HepG2 (cell line): ENCODE results near the gene THSD4. TPM values are rescaled to one million over a fixed set of nuclear protein-coding genes. Genes with fewer than 3 reads are reported as not detected.

Source experiments
- ATAC-seq: fragments of 200-7000 bp; cut with Tn5 transposase; 3 replicates; pipeline ENCODE4 v1.9.1; 2020; ENCODE audit warnings: mild to moderate bottlenecking, moderate library complexity
- BruUV-seq: library from RNA; stranded (reverse); fragments of 400-500 nt; replicated peaks from 2 replicates; lab custom pipeline; 2021; lab: Mats Ljungman, UMichigan
- CTCF ChIA-PET: fragments of 300-600 bp; formaldehyde crosslinking; extraction: SDS; loops from one replicate; lab custom pipeline; 2021; ENCODE audit warnings: low total read pairs, inconsistent platforms, low intra/inter-chr PET ratio; lab: Yijun Ruan, JAX
- POLR2A ChIA-PET: fragments of 350-600 bp; sonication (Branson Sonifier 250); formaldehyde crosslinking; loops from one replicate; lab custom pipeline; 2020; ENCODE audit warnings: antibody characterized with exemption, inconsistent platforms; lab: Yijun Ruan, JAX
- DNase-seq: peaks from one replicate; pipeline ENCODE4 v3.0.0-alpha.2; 2015; ENCODE audit warnings: low spot score
- FAIRE-seq: peaks from 3 replicates; lab custom pipeline; 2011; peaks lifted over from hg19 to GRCh38; lab: Jason Lieb, UNC
- H2AFZ ChIP-seq: one replicate; pipeline ENCODE4 v1.6.1; 2011; ENCODE audit warnings: low read length, inconsistent platforms
- H3K27ac ChIP-seq: fragments of 300-600 bp; 3 replicates; pipeline ENCODE4 v1.8.0; 2011; ENCODE audit warnings: mixed run types, mild to moderate bottlenecking, mixed read lengths, low read length, inconsistent platforms; ENCODE audit not compliant: insufficient read depth; ENCODE audit errors: extremely low read length
- H3K27me3 ChIP-seq, 2 experiments: fragments of 200-600 bp in 1 of 2; 2 replicates in 1 of 2; 3 replicates in 1 of 2; pipeline versions ENCODE4 v1.6.0 to v1.8.0; 2011; ENCODE audit warnings: low read length in 2 of 2, mild to moderate bottlenecking in 2 of 2, moderate library complexity in 2 of 2, inconsistent platforms in 1 of 2; ENCODE audit not compliant: insufficient read depth in 2 of 2, control insufficient read depth in 1 of 2
- H3K36me3 ChIP-seq, 2 experiments: fragments of 200-600 bp in 1 of 2; replicated peaks in 1 of 2; 2 replicates in 1 of 2; 3 replicates in 1 of 2; pipeline versions ENCODE4 v1.5.1 to v1.8.0; 2011; ENCODE audit warnings: low read length in 2 of 2, inconsistent platforms in 1 of 2; ENCODE audit not compliant: insufficient read depth in 2 of 2, control insufficient read depth in 1 of 2
- H3K4me1 ChIP-seq: 2 replicates; pipeline ENCODE4 v1.5.1; 2012; ENCODE audit warnings: low read length, inconsistent platforms; ENCODE audit not compliant: insufficient read depth
- H3K4me2 ChIP-seq: 2 replicates; pipeline ENCODE4 v1.6.0; 2011; ENCODE audit warnings: low read depth, low read length, inconsistent platforms
- H3K4me3 ChIP-seq, 3 experiments: fragments of 200-600 bp in 1 of 3; sonication (generic), shearing (Covaris generic) in 1 of 3; replicated peaks in 1 of 3; 2 replicates each; pipeline ENCODE4 v1.5.1; 2011 to 2016; ENCODE audit warnings: low read length in 3 of 3, inconsistent platforms in 2 of 3, low read depth in 2 of 3, mild to moderate bottlenecking in 2 of 3, control low read depth in 1 of 3, mixed read lengths in 1 of 3; ENCODE audit not compliant: insufficient read depth in 1 of 3
- H3K79me2 ChIP-seq: one replicate; pipeline ENCODE4 v1.6.1; 2011; ENCODE audit warnings: low read length, inconsistent platforms; ENCODE audit not compliant: insufficient read depth
- H3K9ac ChIP-seq: 2 replicates; pipeline ENCODE4 v1.6.0; 2011; ENCODE audit warnings: mild to moderate bottlenecking, low read depth, low read length, inconsistent platforms; ENCODE audit not compliant: insufficient read depth
- H3K9me3 ChIP-seq: 2 replicates; pipeline ENCODE4 v1.5.1; 2012; ENCODE audit warnings: mild to moderate bottlenecking, low read length
- H4K20me1 ChIP-seq: 2 replicates; pipeline ENCODE4 v1.6.0; 2011; ENCODE audit warnings: inconsistent platforms, mild to moderate bottlenecking, low read length, moderate library complexity; ENCODE audit not compliant: insufficient read depth
- KDM4B ChIP-seq: sonication (generic); formaldehyde crosslinking; IDR thresholded peaks from 2 replicates; pipeline ENCODE4 v1.4.0; 2020; ENCODE audit warnings: missing genetic modification reagents
- MZF1 ChIP-seq: sonication (generic); formaldehyde crosslinking; IDR thresholded peaks from 2 replicates; pipeline ENCODE4 v1.8.1; 2023; ENCODE audit warnings: mild to moderate bottlenecking, missing genetic modification reagents, borderline replicate concordance
- PBX2 ChIP-seq: IDR thresholded peaks from 2 replicates; pipeline ENCODE4 v1.6.1; 2016; ENCODE audit warnings: control low read depth
- TCF7 ChIP-seq: sonication (generic); IDR thresholded peaks from 2 replicates; pipeline ENCODE4 v1.6.1; 2016; ENCODE audit warnings: antibody characterized with exemption, low read depth
- ZEB1 ChIP-seq: IDR thresholded peaks from 2 replicates; pipeline ENCODE4 v1.6.1; 2012; ENCODE audit warnings: mild to moderate bottlenecking, low read depth, inconsistent platforms; ENCODE audit not compliant: insufficient replicate concordance
- ZNF326 ChIP-seq: sonication (generic); formaldehyde crosslinking; IDR thresholded peaks from 2 replicates; pipeline ENCODE4 v1.4.0; 2020; ENCODE audit warnings: missing genetic modification reagents, borderline replicate concordance
- ZNF451 ChIP-seq: sonication (generic); formaldehyde crosslinking; IDR thresholded peaks from 2 replicates; pipeline ENCODE4 v1.5.0; 2020; ENCODE audit warnings: mild to moderate bottlenecking, missing genetic modification reagents
- ZNF616 ChIP-seq: sonication (generic); formaldehyde crosslinking; IDR thresholded peaks from 2 replicates; pipeline ENCODE4 v1.5.0; 2020; ENCODE audit warnings: low read depth, mild to moderate bottlenecking, missing genetic modification reagents
- ZNF629 ChIP-seq: sonication (generic); formaldehyde crosslinking; conservative IDR thresholded peaks from 2 replicates; pipeline ENCODE4 v1.5.0; 2020; ENCODE audit warnings: missing genetic modification reagents
- WGBS: methylation state at CpG from one replicate; pipeline ENCODE4 v1.1.6; 2017; ENCODE audit warnings: low lambda C conversion rate; 5-methylcytosine and 5-hydroxymethylcytosine counted together
- in situ Hi-C: cut with HindIII; loops from 2 replicates; pipeline ENCODE4 v1.10.0; 2017; ENCODE audit warnings: low pct_unique_long_range_greater_than_20kb; ENCODE audit not compliant: extremely low pct_ligation_motif_present
- intact Hi-C: fragments of 100-400 bp; cut with micrococcal nuclease; formaldehyde crosslinking; loops from one replicate; pipeline ENCODE4 v1.10.0; 2022; ENCODE audit not compliant: unreplicated experiment
- polyA plus RNA-seq, 8 experiments: library from polyadenylated mRNA; depleted of rRNA in 3 of 8; stranded (reverse) in 7 of 8; unstranded in 1 of 8; fragments of >200 nt; fragmentation: Illumina TruSeq in 4 of 8; extraction: Trizol in 4 of 8; gene quantifications; 2 replicates each; pipeline versions ENCODE4 v1.2.1 to v1.2.3, GENCODE V29; 2011 to 2016; ENCODE audit warnings: low read depth in 4 of 8, missing spikeins in 1 of 8, mixed read lengths in 1 of 8; ENCODE audit not compliant: insufficient read depth in 1 of 8
- total RNA-seq, 5 experiments: library from RNA; depleted of rRNA; stranded (reverse); fragments of >200 nt; fragmentation: Illumina TruSeq; extraction: Trizol; gene quantifications; 2 replicates each; pipeline ENCODE4 v1.2.3, GENCODE V29; 2016; ENCODE audit warnings: low read depth in 1 of 5

The THSD4 gene
- total and polyA plus RNA-seq, 2 of the 13 experiments (the other 11 are each of a cell fraction or from before 2014, with no cell fraction given) = 0.07 to 0.21 TPM

GRCh38 chr15:71809346-71809745 is 694.1 kb downstream of the THSD4 start:
- Histone ChIP-seq H3K36me3 (no peaks in the 10 kb centered on the region), H3K4me3 (no peak overlapping the region), H4K20me1 (no peaks in the 10 kb centered on the region), H3K27ac (no peak overlapping the region), H3K9me3 (no peaks in the 10 kb centered on the region), H3K9ac (no peak overlapping the region), H3K27me3 (peaks cover 18 to 39% of the 10 kb centered on the region in 2 experiments; a peak in 4 of 5 replicates), H2AFZ (no peak overlapping the region), H3K79me2 (no peaks in the 10 kb centered on the region), H3K4me1 (no peaks in the 10 kb centered on the region), H3K4me2 (no peak overlapping the region)
- BruUV-seq = no TSS peak
- FAIRE-seq (no peak), ATAC-seq (no peak), DNase-seq (no peak)
- CTCF ChIA-PET = no interaction called here
- in situ Hi-C loops (loop anchor here (10.0 kb wide), 1 partner anchor 695 kb away; the partner anchor contains the start of gene THSD4), intact Hi-C loops (no loop called here)
- no peak for TF ChIP-seq KDM4B (CRISPR knock-in tag)
- TF ChIP-seq ZEB1 = no peak
- no peak for TF ChIP-seq ZNF629 (CRISPR knock-in tag)
- no peak for TF ChIP-seq ZNF616
- no peak for TF ChIP-seq ZNF451 (CRISPR knock-in tag)
- no peak for TF ChIP-seq MZF1 (CRISPR knock-in tag)
- no peak for TF ChIP-seq PBX2 (CRISPR knock-in tag)
- TF ChIP-seq TCF7 = no peak
- TF ChIP-seq ZNF326 (CRISPR knock-in tag) = no peak
- POLR2A ChIA-PET = no interaction called here
- WGBS = 19% methylated on average over 5 of the region's 8 CpGs
